GM23338 (cell line): ENCODE data around the gene KIFBP. TPM values are rescaled to one million over a fixed set of nuclear protein-coding genes. Genes with fewer than 3 reads are reported as not detected.
A peak's percentile ranks its signal among the peaks of the same experiment; 100 is the strongest.

Experiments used
- ATAC-seq: fragments of 200-7000 bp; cut with Tn5 transposase; 3 replicates; pipeline ENCODE4 v1.9.1; 2020
- DNase-seq: peaks from one replicate; pipeline ENCODE4 v3.0.0-alpha.2; 2015; ENCODE audit warnings: low spot score
- H2AFZ ChIP-seq: fragments of 200-600 bp; sonication (generic); 2 replicates; pipeline ENCODE4 v1.8.0; 2016; ENCODE audit warnings: antibody characterized with exemption, mild to moderate bottlenecking, moderate library complexity
- H3F3A ChIP-seq: fragments of 200-600 bp; sonication (generic); replicated peaks from 2 replicates; pipeline ENCODE4 v1.8.0; 2017; ENCODE audit warnings: antibody characterized with exemption, mixed run types, low read depth
- H3K27ac ChIP-seq: fragments of 200-600 bp; sonication (generic); 2 replicates; pipeline ENCODE4 v1.6.1; 2016; ENCODE audit warnings: low read depth
- H3K27me3 ChIP-seq: fragments of 200-600 bp; sonication (generic); 2 replicates; pipeline ENCODE4 v1.8.0; 2016; ENCODE audit warnings: mild to moderate bottlenecking, mixed run types, moderate library complexity; ENCODE audit not compliant: insufficient read depth
- H3K36me3 ChIP-seq: fragments of 200-600 bp; sonication (generic); 2 replicates; pipeline ENCODE4 v1.8.0; 2016; ENCODE audit warnings: mild to moderate bottlenecking; ENCODE audit not compliant: insufficient read depth
- H3K4me1 ChIP-seq: fragments of 200-600 bp; sonication (generic); 2 replicates; pipeline ENCODE4 v1.8.0; 2016; ENCODE audit warnings: mild to moderate bottlenecking, moderate library complexity; ENCODE audit not compliant: insufficient read depth
- H3K4me2 ChIP-seq: fragments of 200-600 bp; sonication (generic); 2 replicates; pipeline ENCODE4 v1.7.1; 2017; ENCODE audit warnings: mixed run types
- H3K4me3 ChIP-seq: fragments of 200-600 bp; sonication (generic); 2 replicates; pipeline ENCODE4 v1.6.1; 2016; ENCODE audit warnings: mixed run types
- H3K79me2 ChIP-seq: fragments of 200-600 bp; sonication (generic); replicated peaks from 2 replicates; pipeline ENCODE4 v1.8.0; 2017; ENCODE audit warnings: mild to moderate bottlenecking; ENCODE audit not compliant: insufficient read depth
- H3K9me2 ChIP-seq: fragments of 200-600 bp; sonication (generic); 2 replicates; pipeline ENCODE4 v1.8.0; 2017; ENCODE audit not compliant: insufficient read depth
- H4K20me1 ChIP-seq: fragments of 200-600 bp; sonication (generic); replicated peaks from 2 replicates; pipeline ENCODE4 v1.8.0; 2017; ENCODE audit warnings: mild to moderate bottlenecking; ENCODE audit not compliant: insufficient read depth
- H3K27ac Mint-ChIP-seq: 2 replicates; pipeline ENCODE4 v1.8.0; 2020; ENCODE audit warnings: inconsistent platforms, mild to moderate bottlenecking, moderate library complexity, mixed read lengths
- H3K27me3 Mint-ChIP-seq: 3 replicates; pipeline ENCODE4 v1.8.0; 2022; ENCODE audit warnings: low read depth, mild to moderate bottlenecking, moderate library complexity, mixed read lengths, inconsistent platforms; ENCODE audit not compliant: insufficient read depth, poor library complexity
- H3K36me3 Mint-ChIP-seq: 3 replicates; pipeline ENCODE4 v1.8.0; 2021; ENCODE audit warnings: low read depth, mild to moderate bottlenecking, inconsistent platforms, moderate library complexity, mixed read lengths
- H3K4me1 Mint-ChIP-seq: 3 replicates; pipeline ENCODE4 v1.8.0; 2020; ENCODE audit warnings: mild to moderate bottlenecking, inconsistent platforms, mixed read lengths
- H3K4me3 Mint-ChIP-seq: 3 replicates; pipeline ENCODE4 v1.8.0; 2021; ENCODE audit warnings: moderate library complexity, mild to moderate bottlenecking, inconsistent platforms, mixed read lengths
- H3K9me3 Mint-ChIP-seq: 3 replicates; pipeline ENCODE4 v1.8.0; 2020; ENCODE audit warnings: moderate library complexity, mild to moderate bottlenecking, inconsistent platforms, mixed read lengths
- CREB1 ChIP-seq: fragments of 250-450 bp; sonication (Bioruptor Pico); IDR thresholded peaks from 2 replicates; pipeline ENCODE4 v1.5.0; 2020; ENCODE audit warnings: low read depth, mild to moderate bottlenecking, moderate library complexity
- EZH2 ChIP-seq: fragments of 200-600 bp; sonication (generic); IDR thresholded peaks from one replicate; pipeline ENCODE4 v1.8.0; 2017; ENCODE audit warnings: antibody characterized with exemption, mild to moderate bottlenecking, low read depth; ENCODE audit not compliant: unreplicated experiment
- EZH2phosphoT487 ChIP-seq: fragments of 200-600 bp; sonication (generic); IDR thresholded peaks from one replicate; pipeline ENCODE4 v1.8.1; 2018; ENCODE audit warnings: antibody characterized with exemption; ENCODE audit not compliant: unreplicated experiment
- JUNB ChIP-seq: IDR thresholded peaks from one replicate; pipeline ENCODE4 v1.6.1; 2016; ENCODE audit warnings: antibody characterized with exemption; ENCODE audit not compliant: unreplicated experiment
- POLR2AphosphoS5 ChIP-seq: IDR thresholded peaks from 2 replicates; pipeline ENCODE4 v1.6.1; 2016; ENCODE audit warnings: antibody characterized with exemption, low read depth
- STAT1 ChIP-seq: IDR thresholded peaks from one replicate; pipeline ENCODE4 v1.6.1; 2016; ENCODE audit warnings: antibody characterized with exemption; ENCODE audit not compliant: unreplicated experiment
- ZNF114 ChIP-seq: fragments of 250-450 bp; sonication (Bioruptor Pico); IDR thresholded peaks from 2 replicates; pipeline ENCODE4 v1.5.0; 2020; ENCODE audit warnings: mild to moderate bottlenecking, moderate library complexity
- ZNF331 ChIP-seq: fragments of 250-450 bp; sonication (Bioruptor Pico); IDR thresholded peaks from 2 replicates; pipeline ENCODE4 v1.5.0; 2020; ENCODE audit warnings: low read depth, mild to moderate bottlenecking, moderate library complexity
- polyA plus RNA-seq: library from polyadenylated mRNA; unstranded; fragments of >200 nt; fragmentation: Nextera tagmentation; extraction: Ambion mirVana; gene quantifications from 2 replicates; pipeline ENCODE4 v1.2.1, GENCODE V29; 2016
- total RNA-seq: library from RNA; depleted of rRNA; stranded (reverse); fragments of >200 nt; shearing (Covaris generic); gene quantifications from 2 replicates; pipeline ENCODE4 v1.2.3, GENCODE V29; 2014
- TF ChIP-seq, protein P1 (sequence below): IDR thresholded peaks from 2 replicates; pipeline ENCODE4 v1.6.1; 2016; ENCODE audit warnings: antibody characterized with exemption
- TF ChIP-seq, protein P2 (sequence below): fragments of 250-450 bp; sonication (Bioruptor Pico); IDR thresholded peaks from 2 replicates; pipeline ENCODE4 v1.5.0; 2020; ENCODE audit warnings: mild to moderate bottlenecking, moderate library complexity

The KIFBP gene
- total and polyA plus RNA-seq, 2 experiments from 2014 or later: 24.5 to 39.8 TPM

DNA sequence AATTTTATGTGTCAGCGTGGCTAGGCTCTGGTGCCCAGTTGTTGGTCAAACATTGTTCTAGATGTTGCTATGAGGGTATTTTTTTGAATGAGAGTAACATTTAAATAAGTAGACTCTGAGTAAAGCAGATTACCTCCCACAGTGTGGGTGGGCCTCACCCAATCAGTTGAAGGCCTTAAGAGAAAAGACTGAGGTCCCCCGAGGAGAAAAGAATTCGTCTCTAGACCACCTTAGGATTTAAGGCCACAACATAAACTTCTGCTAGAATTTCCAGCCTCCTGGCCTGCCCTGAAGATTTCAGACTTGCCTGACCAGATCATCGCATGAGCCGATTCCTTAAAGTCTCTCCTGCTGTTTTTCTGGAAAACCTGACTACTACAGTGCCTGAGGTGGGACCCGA is 54.2 kb downstream of the KIFBP start (continued):
- TF ChIP-seq, protein P1, sequence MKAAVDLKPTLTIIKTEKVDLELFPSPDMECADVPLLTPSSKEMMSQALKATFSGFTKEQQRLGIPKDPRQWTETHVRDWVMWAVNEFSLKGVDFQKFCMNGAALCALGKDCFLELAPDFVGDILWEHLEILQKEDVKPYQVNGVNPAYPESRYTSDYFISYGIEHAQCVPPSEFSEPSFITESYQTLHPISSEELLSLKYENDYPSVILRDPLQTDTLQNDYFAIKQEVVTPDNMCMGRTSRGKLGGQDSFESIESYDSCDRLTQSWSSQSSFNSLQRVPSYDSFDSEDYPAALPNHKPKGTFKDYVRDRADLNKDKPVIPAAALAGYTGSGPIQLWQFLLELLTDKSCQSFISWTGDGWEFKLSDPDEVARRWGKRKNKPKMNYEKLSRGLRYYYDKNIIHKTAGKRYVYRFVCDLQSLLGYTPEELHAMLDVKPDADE: no peak
- TF ChIP-seq ZNF331: no peak

DNA sequence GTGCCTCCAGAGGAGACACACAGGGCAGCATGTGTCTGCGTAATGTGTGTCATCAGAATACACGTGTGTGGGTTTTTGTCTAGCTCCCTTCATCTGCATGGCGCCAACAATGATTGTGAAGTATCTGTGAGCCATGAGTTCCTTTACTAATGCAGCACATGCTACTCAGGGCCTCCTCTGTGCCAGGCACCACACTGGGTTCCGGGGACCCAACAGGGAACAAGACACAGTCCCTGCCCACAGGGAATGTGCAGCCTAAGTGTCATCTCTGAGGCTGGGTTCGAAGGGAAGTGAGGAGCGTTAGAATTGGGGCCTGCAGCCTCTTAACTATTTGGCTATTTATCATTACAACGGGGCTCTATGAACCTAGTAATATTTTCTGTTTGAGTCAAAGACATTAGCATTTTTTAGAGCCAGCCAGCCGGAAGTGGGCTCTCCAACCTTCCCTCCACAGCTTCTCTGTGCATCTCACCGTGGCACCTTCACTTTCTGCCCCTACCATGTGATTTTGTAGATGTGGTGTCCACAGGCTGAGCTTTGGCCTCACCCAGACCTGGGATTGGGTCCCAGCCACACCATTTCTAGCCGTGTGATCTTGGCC is 55.4 kb downstream of the KIFBP start:
- no peaks in the 10 kb centered on the region for H3K4me1 Mint-ChIP-seq
- Histone ChIP-seq H3K4me2 (no peak overlapping the region), H3K27me3 (no peaks in the 10 kb centered on the region), H3F3A (no peaks in the 10 kb centered on the region), H4K20me1 (no peaks in the 10 kb centered on the region), H3K27ac (no peak overlapping the region), H3K4me3 (no peak overlapping the region), H2AFZ (peak overlapping the region; percentile 88; the same call in 1 of the 2 replicates), H3K79me2 (no peaks in the 10 kb centered on the region), H3K4me1 (no peaks in the 10 kb centered on the region), H3K9me2 (no peaks in the 10 kb centered on the region), H3K36me3 (no peaks in the 10 kb centered on the region)
- no peaks in the 10 kb centered on the region for H3K27me3 Mint-ChIP-seq
- no peak overlapping the region for H3K27ac Mint-ChIP-seq
- ATAC-seq (no peak), DNase-seq (no peak)
- TF ChIP-seq EZH2phosphoT487: no peak
- no peak for TF ChIP-seq ZNF331
- no peak for TF ChIP-seq POLR2AphosphoS5
- no peak for TF ChIP-seq STAT1
- TF ChIP-seq EZH2: no peak
- no peak for TF ChIP-seq ZNF114 (CRISPR knock-in tag)
- TF ChIP-seq, protein P2, sequence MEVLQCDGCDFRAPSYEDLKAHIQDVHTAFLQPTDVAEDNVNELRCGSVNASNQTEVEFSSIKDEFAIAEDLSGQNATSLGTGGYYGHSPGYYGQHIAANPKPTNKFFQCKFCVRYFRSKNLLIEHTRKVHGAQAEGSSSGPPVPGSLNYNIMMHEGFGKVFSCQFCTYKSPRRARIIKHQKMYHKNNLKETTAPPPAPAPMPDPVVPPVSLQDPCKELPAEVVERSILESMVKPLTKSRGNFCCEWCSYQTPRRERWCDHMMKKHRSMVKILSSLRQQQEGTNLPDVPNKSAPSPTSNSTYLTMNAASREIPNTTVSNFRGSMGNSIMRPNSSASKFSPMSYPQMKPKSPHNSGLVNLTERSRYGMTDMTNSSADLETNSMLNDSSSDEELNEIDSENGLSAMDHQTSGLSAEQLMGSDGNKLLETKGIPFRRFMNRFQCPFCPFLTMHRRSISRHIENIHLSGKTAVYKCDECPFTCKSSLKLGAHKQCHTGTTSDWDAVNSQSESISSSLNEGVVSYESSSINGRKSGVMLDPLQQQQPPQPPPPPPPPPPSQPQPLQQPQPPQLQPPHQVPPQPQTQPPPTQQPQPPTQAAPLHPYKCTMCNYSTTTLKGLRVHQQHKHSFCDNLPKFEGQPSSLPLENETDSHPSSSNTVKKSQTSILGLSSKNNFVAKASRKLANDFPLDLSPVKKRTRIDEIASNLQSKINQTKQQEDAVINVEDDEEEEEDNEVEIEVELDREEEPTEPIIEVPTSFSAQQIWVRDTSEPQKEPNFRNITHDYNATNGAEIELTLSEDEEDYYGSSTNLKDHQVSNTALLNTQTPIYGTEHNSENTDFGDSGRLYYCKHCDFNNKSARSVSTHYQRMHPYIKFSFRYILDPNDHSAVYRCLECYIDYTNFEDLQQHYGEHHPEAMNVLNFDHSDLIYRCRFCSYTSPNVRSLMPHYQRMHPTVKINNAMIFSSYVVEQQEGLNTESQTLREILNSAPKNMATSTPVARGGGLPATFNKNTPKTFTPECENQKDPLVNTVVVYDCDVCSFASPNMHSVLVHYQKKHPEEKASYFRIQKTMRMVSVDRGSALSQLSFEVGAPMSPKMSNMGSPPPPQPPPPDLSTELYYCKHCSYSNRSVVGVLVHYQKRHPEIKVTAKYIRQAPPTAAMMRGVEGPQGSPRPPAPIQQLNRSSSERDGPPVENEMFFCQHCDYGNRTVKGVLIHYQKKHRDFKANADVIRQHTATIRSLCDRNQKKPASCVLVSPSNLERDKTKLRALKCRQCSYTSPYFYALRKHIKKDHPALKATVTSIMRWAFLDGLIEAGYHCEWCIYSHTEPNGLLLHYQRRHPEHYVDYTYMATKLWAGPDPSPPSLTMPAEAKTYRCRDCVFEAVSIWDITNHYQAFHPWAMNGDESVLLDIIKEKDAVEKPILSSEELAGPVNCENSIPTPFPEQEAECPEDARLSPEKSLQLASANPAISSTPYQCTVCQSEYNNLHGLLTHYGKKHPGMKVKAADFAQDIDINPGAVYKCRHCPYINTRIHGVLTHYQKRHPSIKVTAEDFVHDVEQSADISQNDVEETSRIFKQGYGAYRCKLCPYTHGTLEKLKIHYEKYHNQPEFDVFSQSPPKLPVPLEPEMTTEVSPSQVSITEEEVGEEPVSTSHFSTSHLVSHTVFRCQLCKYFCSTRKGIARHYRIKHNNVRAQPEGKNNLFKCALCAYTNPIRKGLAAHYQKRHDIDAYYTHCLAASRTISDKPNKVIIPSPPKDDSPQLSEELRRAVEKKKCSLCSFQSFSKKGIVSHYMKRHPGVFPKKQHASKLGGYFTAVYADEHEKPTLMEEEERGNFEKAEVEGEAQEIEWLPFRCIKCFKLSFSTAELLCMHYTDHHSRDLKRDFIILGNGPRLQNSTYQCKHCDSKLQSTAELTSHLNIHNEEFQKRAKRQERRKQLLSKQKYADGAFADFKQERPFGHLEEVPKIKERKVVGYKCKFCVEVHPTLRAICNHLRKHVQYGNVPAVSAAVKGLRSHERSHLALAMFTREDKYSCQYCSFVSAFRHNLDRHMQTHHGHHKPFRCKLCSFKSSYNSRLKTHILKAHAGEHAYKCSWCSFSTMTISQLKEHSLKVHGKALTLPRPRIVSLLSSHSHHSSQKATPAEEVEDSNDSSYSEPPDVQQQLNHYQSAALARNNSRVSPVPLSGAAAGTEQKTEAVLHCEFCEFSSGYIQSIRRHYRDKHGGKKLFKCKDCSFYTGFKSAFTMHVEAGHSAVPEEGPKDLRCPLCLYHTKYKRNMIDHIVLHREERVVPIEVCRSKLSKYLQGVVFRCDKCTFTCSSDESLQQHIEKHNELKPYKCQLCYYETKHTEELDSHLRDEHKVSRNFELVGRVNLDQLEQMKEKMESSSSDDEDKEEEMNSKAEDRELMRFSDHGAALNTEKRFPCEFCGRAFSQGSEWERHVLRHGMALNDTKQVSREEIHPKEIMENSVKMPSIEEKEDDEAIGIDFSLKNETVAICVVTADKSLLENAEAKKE (CRISPR knock-in tag): no peak
- TF ChIP-seq CREB1 (CRISPR knock-in tag): no peak
- no peak for TF ChIP-seq JUNB
- H3K9me3 Mint-ChIP-seq: no peaks in the 10 kb centered on the region
- H3K36me3 Mint-ChIP-seq: no peaks in the 10 kb centered on the region
- no peak overlapping the region for H3K4me3 Mint-ChIP-seq
